Endothelial cell of umbilical vein (primary cell): ENCODE results near the gene SLC44A5. TPM values are rescaled to one million over a fixed set of nuclear protein-coding genes. Genes with fewer than 3 reads are reported as not detected.

Experiments
- BruUV-seq: library from RNA; stranded (reverse); fragments of 400-500 nt; replicated peaks from 2 replicates; lab custom pipeline; 2021; lab: Mats Ljungman, UMichigan
- CTCF ChIA-PET: fragments of 300-600, 350-600 bp; sonication (Branson Sonifier 250); formaldehyde crosslinking; loops from one replicate; lab custom pipeline; 2021; ENCODE audit warnings: antibody characterized with exemption, inconsistent platforms; lab: Charles Lee
- POLR2A ChIA-PET: fragments of 300-600, 350-600 bp; sonication (Branson Sonifier 250); formaldehyde crosslinking; loops from one replicate; lab custom pipeline; 2021; ENCODE audit warnings: antibody characterized with exemption, inconsistent platforms; lab: Charles Lee
- DNase-seq: peaks from one replicate; pipeline ENCODE4 v3.0.0-alpha.2; 2011; ENCODE audit warnings: low read depth, low spot score
- FAIRE-seq: peaks from 2 replicates; lab custom pipeline; 2011; peaks lifted over from hg19 to GRCh38; lab: Jason Lieb, UNC
- H2AFZ ChIP-seq: 2 replicates; pipeline ENCODE4 v1.6.0; 2012; ENCODE audit warnings: low read depth, low read length, control low read depth, inconsistent platforms
- H3K27ac ChIP-seq: 2 replicates; pipeline ENCODE4 v1.5.1; 2011; ENCODE audit warnings: low read depth, mild to moderate bottlenecking, control low read depth, low read length, moderate library complexity; ENCODE audit not compliant: insufficient read depth
- H3K27me3 ChIP-seq, 2 experiments: 2 replicates each; pipeline versions ENCODE4 v1.6.0 to v1.6.1; 2011; ENCODE audit warnings: low read length in 2 of 2, mixed read lengths in 1 of 2; ENCODE audit not compliant: control insufficient read depth in 2 of 2, insufficient read depth in 2 of 2
- H3K36me3 ChIP-seq, 2 experiments: 2 replicates in 1 of 2; 3 replicates in 1 of 2; pipeline ENCODE4 v1.5.1; 2011; ENCODE audit warnings: low read length in 2 of 2, mild to moderate bottlenecking in 1 of 2, moderate library complexity in 1 of 2; ENCODE audit not compliant: control insufficient read depth in 2 of 2, insufficient read depth in 2 of 2; ENCODE audit errors: extremely low read depth in 1 of 2
- H3K4me1 ChIP-seq: 3 replicates; pipeline ENCODE4 v1.5.1; 2011; ENCODE audit warnings: mild to moderate bottlenecking, low read length; ENCODE audit not compliant: control insufficient read depth, insufficient read depth; ENCODE audit errors: extremely low read depth
- H3K4me2 ChIP-seq: 2 replicates; pipeline ENCODE4 v1.6.1; 2011; ENCODE audit warnings: low read length, control low read depth, mixed read lengths; ENCODE audit not compliant: insufficient read depth
- H3K4me3 ChIP-seq, 3 experiments: fragments of 200-600 bp in 1 of 3; sonication (generic), shearing (Covaris generic) in 1 of 3; replicated peaks in 1 of 3; 2 replicates each; pipeline ENCODE4 v1.5.1; 2011 to 2016; ENCODE audit warnings: control low read depth in 3 of 3, low read length in 3 of 3, mild to moderate bottlenecking in 2 of 3, inconsistent platforms in 1 of 3, low read depth in 1 of 3, moderate library complexity in 1 of 3; ENCODE audit not compliant: insufficient read depth in 1 of 3
- H3K79me2 ChIP-seq: 2 replicates; pipeline ENCODE4 v1.6.0; 2012; ENCODE audit warnings: low read length, inconsistent platforms; ENCODE audit not compliant: control insufficient read depth, insufficient read depth
- H3K9ac ChIP-seq: replicated peaks from 2 replicates; pipeline ENCODE3; 2011; ENCODE audit warnings: low read length, control low read depth; ENCODE audit not compliant: insufficient read depth; ENCODE audit errors: extremely low read depth
- H3K9me1 ChIP-seq: replicated peaks from 3 replicates; pipeline ENCODE4 v1.6.0; 2011; ENCODE audit warnings: mild to moderate bottlenecking, low read length; ENCODE audit not compliant: control insufficient read depth, insufficient read depth; ENCODE audit errors: extremely low read depth
- H3K9me3 ChIP-seq: replicated peaks from 2 replicates; pipeline ENCODE4 v1.5.1; 2012; ENCODE audit warnings: low read length, inconsistent platforms; ENCODE audit not compliant: control insufficient read depth, insufficient read depth
- H4K20me1 ChIP-seq: replicated peaks from 2 replicates; pipeline ENCODE3; 2011; ENCODE audit warnings: mild to moderate bottlenecking, low read length; ENCODE audit not compliant: control insufficient read depth, insufficient read depth; ENCODE audit errors: extremely low read depth
- EZH2 ChIP-seq: IDR thresholded peaks from 2 replicates; pipeline ENCODE4 v1.6.1; 2012; ENCODE audit warnings: borderline replicate concordance, low read depth, mild to moderate bottlenecking, moderate library complexity, low read length, inconsistent platforms; ENCODE audit not compliant: severe bottlenecking
- FOS ChIP-seq: IDR thresholded peaks from 2 replicates; pipeline ENCODE4 v1.6.1; 2011; ENCODE audit warnings: mild to moderate bottlenecking, low read length, moderate library complexity, borderline replicate concordance; ENCODE audit not compliant: insufficient read depth
- GATA2 ChIP-seq: IDR thresholded peaks from 2 replicates; pipeline ENCODE4 v1.7.0; 2011; ENCODE audit warnings: low read depth, mild to moderate bottlenecking, moderate library complexity, mixed read lengths, low read length; ENCODE audit not compliant: insufficient read length, insufficient read depth
- JUN ChIP-seq: IDR thresholded peaks from 2 replicates; pipeline ENCODE4 v1.6.1; 2011; ENCODE audit warnings: borderline replicate concordance, low read depth; ENCODE audit not compliant: insufficient read length, insufficient read depth
- MAX ChIP-seq: IDR thresholded peaks from 2 replicates; pipeline ENCODE4 v1.6.1; 2011; ENCODE audit not compliant: insufficient read depth, insufficient read length
- MYC ChIP-seq: IDR thresholded peaks from one replicate; pipeline ENCODE4 v1.6.1; 2011; ENCODE audit warnings: mild to moderate bottlenecking, low read depth, low read length
- POLR2A ChIP-seq: IDR thresholded peaks from 2 replicates; pipeline ENCODE4 v1.6.1; 2012; ENCODE audit warnings: low read depth, mild to moderate bottlenecking, control low read depth, low read length
- POLR2AphosphoS5 ChIP-seq: IDR thresholded peaks from 2 replicates; pipeline ENCODE4 v1.6.1; 2012; ENCODE audit warnings: low read depth, mild to moderate bottlenecking, control low read depth, low read length, moderate library complexity; ENCODE audit not compliant: insufficient read depth
- dilution Hi-C: fragments of 300-500 bp; cut with MboI; formaldehyde crosslinking; loops from one replicate; pipeline ENCODE4 v1.15.0; 2019; ENCODE audit warnings: low sequenced_read_pairs; ENCODE audit not compliant: extremely low pct_ligation_motif_present
- intact Hi-C: fragments of 100-400 bp; cut with micrococcal nuclease; formaldehyde crosslinking; loops from one replicate; pipeline ENCODE4 v1.10.0; 2022
- polyA plus RNA-seq, 4 experiments: library from polyadenylated mRNA; depleted of rRNA in 3 of 4; stranded (reverse) in 3 of 4; unstranded in 1 of 4; fragments of >200 nt; gene quantifications; 2 replicates each; pipeline versions ENCODE4 v1.2.1 to v1.2.3, GENCODE V29; 2011 to 2012; ENCODE audit warnings: missing spikeins in 1 of 4
- total RNA-seq: library from RNA; stranded (reverse); gene quantifications from 2 replicates; pipeline ENCODE4 v1.2.3, GENCODE V29; 2021
- TF ChIP-seq, protein P1 (sequence below), 2 donors: IDR thresholded peaks; 1 replicate in 1 of 2; 2 replicates in 1 of 2; pipeline ENCODE4 v1.5.1; 2011; ENCODE audit warnings: low read length in 2 of 2, mild to moderate bottlenecking in 2 of 2, moderate library complexity in 2 of 2, control low read depth in 1 of 2, inconsistent platforms in 1 of 2, low read depth in 1 of 2; ENCODE audit not compliant: insufficient read depth in 1 of 2; ENCODE audit errors: extremely low read depth in 1 of 2

The SLC44A5 gene
- total and polyA plus RNA-seq, 2 donors (not counting 3 experiments of a cell fraction or from before 2014, with no cell fraction given): 1.6 to 3.2 TPM

- no peaks in the 10 kb centered on the region for H3K36me3 ChIP-seq
- no peak overlapping the region for H3K9ac ChIP-seq
- intact Hi-C loops: no loop called here
- no peaks in the 10 kb centered on the region for H3K9me3 ChIP-seq
- dilution Hi-C loops: no loop called here
- POLR2A ChIA-PET: no interaction called here
- no peaks in the 10 kb centered on the region for H3K27me3 ChIP-seq
- no peaks in the 10 kb centered on the region for H3K79me2 ChIP-seq
- no peak for FAIRE-seq
- CTCF ChIA-PET: interaction anchor here (1.0 to 2.0 kb wide), 7 partner anchors 9 to 209 kb away, joined by 3 to 13 read pairs (median 4); no protein-coding TSS in a partner anchor
- no peaks in the 10 kb centered on the region for H3K9me1 ChIP-seq
- no peak overlapping the region for H3K4me2 ChIP-seq
- no TSS peak for BruUV-seq
- H4K20me1 ChIP-seq: no peaks in the 10 kb centered on the region
- H3K27ac ChIP-seq: no peak overlapping the region
- H2AFZ ChIP-seq: peak overlapping the region; percentile 31
- no peaks in the 10 kb centered on the region for H3K4me1 ChIP-seq
- DNase-seq: peak; percentile 79
- H3K4me3 ChIP-seq: no peak overlapping the region
- TF ChIP-seq EZH2: no peak
- TF ChIP-seq POLR2AphosphoS5: no peak
- TF ChIP-seq, protein P1, sequence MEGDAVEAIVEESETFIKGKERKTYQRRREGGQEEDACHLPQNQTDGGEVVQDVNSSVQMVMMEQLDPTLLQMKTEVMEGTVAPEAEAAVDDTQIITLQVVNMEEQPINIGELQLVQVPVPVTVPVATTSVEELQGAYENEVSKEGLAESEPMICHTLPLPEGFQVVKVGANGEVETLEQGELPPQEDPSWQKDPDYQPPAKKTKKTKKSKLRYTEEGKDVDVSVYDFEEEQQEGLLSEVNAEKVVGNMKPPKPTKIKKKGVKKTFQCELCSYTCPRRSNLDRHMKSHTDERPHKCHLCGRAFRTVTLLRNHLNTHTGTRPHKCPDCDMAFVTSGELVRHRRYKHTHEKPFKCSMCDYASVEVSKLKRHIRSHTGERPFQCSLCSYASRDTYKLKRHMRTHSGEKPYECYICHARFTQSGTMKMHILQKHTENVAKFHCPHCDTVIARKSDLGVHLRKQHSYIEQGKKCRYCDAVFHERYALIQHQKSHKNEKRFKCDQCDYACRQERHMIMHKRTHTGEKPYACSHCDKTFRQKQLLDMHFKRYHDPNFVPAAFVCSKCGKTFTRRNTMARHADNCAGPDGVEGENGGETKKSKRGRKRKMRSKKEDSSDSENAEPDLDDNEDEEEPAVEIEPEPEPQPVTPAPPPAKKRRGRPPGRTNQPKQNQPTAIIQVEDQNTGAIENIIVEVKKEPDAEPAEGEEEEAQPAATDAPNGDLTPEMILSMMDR (IDR thresholded peaks at IDR 0.05; ENCODE audit: extremely low read depth in 1 of 2, insufficient read depth in 1 of 2, low read depth in 1 of 2, low read length in 2 of 2): no peak
- no peak for TF ChIP-seq MAX
- TF ChIP-seq POLR2A: no peak
- no peak for TF ChIP-seq FOS
- no peak for TF ChIP-seq MYC
- TF ChIP-seq JUN: no peak
- no peak for TF ChIP-seq GATA2
Measured at GRCh38 chr1:75423136-75423535, 187.8 kb downstream of the SLC44A5 start.
